ENCODE measurements around the gene MRFAP1. TPM values are rescaled to one million over a fixed set of nuclear protein-coding genes. Genes with fewer than 3 reads are reported as not detected.

Gene MRFAP1
- total and polyA plus RNA-seq, 2 experiments from 2014 or later: 291 to 315 TPM

GRCh38 chr4:6673660-6674499, 33.4 kb downstream of the MRFAP1 start:
- H3K4me1 ChIP-seq (ENCODE audit: low read depth): peaks cover 8% of the 10 kb centered on the region
- peak overlapping the region; percentile 49 for H3K4me3 ChIP-seq
- H3K27me3 ChIP-seq: no peaks in the 10 kb centered on the region
- DNase-seq (ENCODE audit: low read depth in 1 of 2, low spot score in 1 of 2): peak; percentile 94 to 96
- H3K27ac ChIP-seq: peak overlapping the region; percentile 18
- H3K9me3 ChIP-seq (ENCODE audit: low read depth): no peaks in the 10 kb centered on the region
- no peak for TF ChIP-seq CTCF (IDR thresholded peaks at IDR 0.05; ENCODE audit: low read depth, low read length)
- H3K36me3 ChIP-seq: no peaks in the 10 kb centered on the region

GRCh38 chr4:6674500-6675149, 34.1 kb downstream of the MRFAP1 start:
- peak; percentile 25 for TF ChIP-seq CTCF (IDR thresholded peaks at IDR 0.05; ENCODE audit: low read depth, low read length)
- Histone ChIP-seq H3K27me3 (no peaks in the 10 kb centered on the region), H3K27ac (peak overlapping the region; percentile 18), H3K36me3 (no peaks in the 10 kb centered on the region), H3K4me1 (ENCODE audit: low read depth) (peaks cover 8% of the 10 kb centered on the region), H3K9me3 (ENCODE audit: low read depth) (no peaks in the 10 kb centered on the region), H3K4me3 (peak overlapping the region; percentile 49)
- peak; percentile 24 to 27 for DNase-seq (ENCODE audit: low read depth in 1 of 2, low spot score in 1 of 2)

GRCh38 chr4:6676722-6677558, 36.5 kb downstream of the MRFAP1 start:
- TF ChIP-seq CTCF (IDR thresholded peaks at IDR 0.05; ENCODE audit: low read depth, low read length): no peak
- DNase-seq (ENCODE audit: low read depth in 1 of 2, low spot score in 1 of 2): peak in 1 of 2 donors; percentile 24
- H3K27me3 ChIP-seq: no peaks in the 10 kb centered on the region
- H3K4me1 ChIP-seq (ENCODE audit: low read depth): peaks cover 8% of the 10 kb centered on the region
- peak overlapping the region; percentile 39 for H3K27ac ChIP-seq
- H3K36me3 ChIP-seq: no peaks in the 10 kb centered on the region
- H3K4me3 ChIP-seq: no peak overlapping the region
- no peaks in the 10 kb centered on the region for H3K9me3 ChIP-seq (ENCODE audit: low read depth)

- no peak for TF ChIP-seq CTCF (IDR thresholded peaks at IDR 0.05; ENCODE audit: low read depth, low read length)
- H3K4me1 ChIP-seq (ENCODE audit: low read depth): peaks cover 4% of the 10 kb centered on the region
- no peaks in the 10 kb centered on the region for H3K36me3 ChIP-seq
- DNase-seq (ENCODE audit: low read depth in 1 of 2, low spot score in 1 of 2): no peak
- no peak overlapping the region for H3K27ac ChIP-seq
- H3K27me3 ChIP-seq: no peaks in the 10 kb centered on the region
- no peak overlapping the region for H3K4me3 ChIP-seq
- H3K9me3 ChIP-seq (ENCODE audit: low read depth): no peaks in the 10 kb centered on the region
These were observed 40.0 kb downstream of the MRFAP1 start for GRCh38 chr4:6680372-6681034.

GRCh38 chr4:6681191-6681590, 40.7 kb downstream of the MRFAP1 start:
- Histone ChIP-seq H3K27ac (no peak overlapping the region), H3K9me3 (ENCODE audit: low read depth) (no peaks in the 10 kb centered on the region), H3K36me3 (no peaks in the 10 kb centered on the region), H3K27me3 (no peaks in the 10 kb centered on the region), H3K4me3 (no peak overlapping the region), H3K4me1 (ENCODE audit: low read depth) (peaks cover 4% of the 10 kb centered on the region)
- no peak for DNase-seq (ENCODE audit: low read depth in 1 of 2, low spot score in 1 of 2)
- TF ChIP-seq CTCF (IDR thresholded peaks at IDR 0.05; ENCODE audit: low read depth, low read length): no peak
